ENCODE measurements around the gene CCND1. TPM values are rescaled to one million over a fixed set of nuclear protein-coding genes. Genes with fewer than 3 reads are reported as not detected.
"Not testable (repeated sequence)": the region's sequence is repeated elsewhere in the genome, so short reads cannot be mapped to it uniquely, and the experiment has no call there.

The CCND1 gene
- total and polyA plus RNA-seq, 11 donors, result 27.9 to 312 (median 144) TPM

DNA sequence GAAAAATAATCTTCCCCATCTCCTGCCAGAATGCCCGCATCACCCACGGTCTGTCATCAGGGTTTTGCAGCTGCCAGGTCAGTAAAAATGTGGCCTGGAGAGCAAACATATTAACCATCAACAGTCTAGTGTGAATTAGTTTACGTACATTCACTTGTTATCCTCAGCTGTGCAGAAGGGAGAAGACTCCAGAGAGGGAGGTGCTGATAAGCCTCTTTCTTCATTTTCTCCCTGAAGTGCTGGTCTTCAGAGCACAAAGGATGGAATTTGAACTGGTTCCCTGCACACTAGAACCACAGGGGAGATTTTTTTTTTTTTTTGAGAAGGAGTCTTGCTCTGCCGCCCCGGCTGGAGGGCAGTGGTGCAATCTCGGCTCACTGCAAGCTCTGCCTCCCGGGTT is 54.6 kb downstream of the CCND1 start:
- H3K27me3 ChIP-seq, result peaks cover 0 to 50% (median 16%) of the 10 kb centered on the region in 9 donors
- 84 to 88% (median 85%) methylated on average over 7 of the region's 7 CpGs for WGBS, 4 donors

DNA sequence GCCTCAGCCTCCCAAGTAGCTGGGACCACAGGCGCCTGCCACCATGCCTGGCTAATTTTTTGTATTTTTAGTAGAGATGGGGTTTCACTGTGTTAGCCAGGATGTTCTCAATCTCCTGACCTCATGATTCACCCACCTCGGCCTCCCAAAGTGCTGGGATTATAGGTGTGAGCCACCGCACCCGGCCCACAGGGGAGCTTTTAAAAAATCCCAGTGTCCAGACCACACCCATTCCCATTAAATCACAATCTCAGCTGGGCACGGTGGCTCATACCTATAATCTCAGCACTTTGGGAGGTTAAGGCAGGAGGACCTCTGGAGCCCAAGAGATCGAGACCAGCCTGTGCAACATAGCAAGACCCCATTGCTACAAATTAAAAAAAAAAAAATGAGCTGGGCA is 55.0 kb downstream of the CCND1 start:
- H3K27ac ChIP-seq; H3K4me3 ChIP-seq; DNase-seq; intact Hi-C loops (cut with DNase I); H3K36me3 ChIP-seq; ATAC-seq; H3K9me3 ChIP-seq: not testable (repeated sequence)
- H3K27me3 ChIP-seq, result peaks cover 0 to 52% (median 20%) of the 10 kb centered on the region in 9 donors
- 80 to 89% (median 87%) methylated on average over 5 to 6 of the region's 6 CpGs for WGBS, 4 donors
- H3K4me1 ChIP-seq, result peaks cover 0 to 13% (median 6%) of the 10 kb centered on the region in 12 donors

More for the DNA sequence above, 54.6 kb downstream of the CCND1 start:
- Histone ChIP-seq H3K4me3 (no peak overlapping the region), H3K9me3 (peaks cover 0 to 8% (median 0%) of the 10 kb centered on the region in 12 donors), H3K27ac (no peak overlapping the region), H3K4me1 (peaks cover 0 to 8% (median 4%) of the 10 kb centered on the region in 12 donors), H3K36me3 (no peaks in the 10 kb centered on the region)
- intact Hi-C loops (cut with DNase I), result no loop called here
- no peak for DNase-seq
- TF ChIP-seq POLR2A (IDR thresholded peaks at IDR 0.05) (no peak), CTCF (IDR thresholded peaks at IDR 0.05) (no peak)
- no peak for ATAC-seq

- Histone ChIP-seq H3K4me1 (peaks cover 0 to 13% (median 6%) of the 10 kb centered on the region in 12 donors), H3K27ac (no peak overlapping the region), H3K27me3 (peaks cover 4 to 61% (median 29%) of the 10 kb centered on the region in 9 donors), H3K9me3 (peaks cover 0 to 8% (median 0%) of the 10 kb centered on the region in 12 donors), H3K4me3 (no peak overlapping the region), H3K36me3 (no peaks in the 10 kb centered on the region)
- TF ChIP-seq CTCF (IDR thresholded peaks at IDR 0.05) (no peak), POLR2A (IDR thresholded peaks at IDR 0.05) (no peak)
- ATAC-seq (no peak), DNase-seq (no peak)
- intact Hi-C loops (cut with DNase I), result no loop called here
- WGBS, 4 donors, result 70 to 80% (median 74%) methylated on average over 15 of the region's 15 CpGs
Measured at GRCh38 chr11:69696749-69697468, 56.0 kb downstream of the CCND1 start.

DNA sequence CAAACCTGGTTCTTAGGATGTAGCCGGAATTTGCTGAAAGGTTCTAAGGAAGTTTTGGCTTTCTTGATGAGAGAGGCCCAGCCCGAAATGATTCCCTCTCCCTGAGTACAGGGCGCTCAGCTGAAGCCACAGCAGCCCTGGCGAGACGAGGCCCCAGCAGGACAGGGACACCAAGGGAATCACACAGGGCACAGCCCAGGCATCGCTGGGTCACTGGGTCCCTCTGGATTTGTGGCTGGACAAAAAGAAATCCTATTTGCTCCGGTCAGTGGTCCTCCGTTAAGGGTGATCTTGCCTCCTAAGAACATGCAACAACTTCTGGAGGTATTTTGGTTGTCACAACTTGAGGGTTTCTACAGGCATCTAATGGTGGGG is 56.5 kb downstream of the CCND1 start:
- WGBS, 4 donors, result 92 to 96% (median 94%) methylated on average over 7 to 8 of the region's 8 CpGs
- Histone ChIP-seq H3K9me3 (peaks cover 0 to 3% (median 0%) of the 10 kb centered on the region in 12 donors), H3K36me3 (no peaks in the 10 kb centered on the region), H3K4me3 (no peak overlapping the region), H3K27ac (no peak overlapping the region), H3K27me3 (peaks cover 9 to 66% (median 34%) of the 10 kb centered on the region in 9 donors), H3K4me1 (peaks cover 0 to 17% (median 6%) of the 10 kb centered on the region in 12 donors)
- no peak for DNase-seq
- ATAC-seq, result no peak
- intact Hi-C loops (cut with DNase I), result no loop called here
- TF ChIP-seq CTCF (IDR thresholded peaks at IDR 0.05), result no peak
- TF ChIP-seq POLR2A (IDR thresholded peaks at IDR 0.05), result no peak

Data from heart left ventricle (tissue), 16 donors.